HCT116 (cell line): Measurements from ENCODE around the gene TNFRSF1A. TPM values are rescaled to one million over a fixed set of nuclear protein-coding genes. Genes with fewer than 3 reads are reported as not detected.

Experiments used
- ATAC-seq: fragments of 200-7000 bp; cut with Tn5 transposase; 2 replicates; pipeline ENCODE4 v1.9.1; 2020; ENCODE audit warnings: mild to moderate bottlenecking, moderate library complexity
- BruUV-seq: library from RNA; stranded (reverse); fragments of 400-500 nt; replicated peaks from 2 replicates; lab custom pipeline; 2021; lab: Mats Ljungman, UMichigan
- CTCF ChIA-PET: fragments of 300-600 bp; sonication (Branson Sonifier 250); formaldehyde crosslinking; loops from one replicate; lab custom pipeline; 2021; ENCODE audit warnings: antibody characterized with exemption; lab: Charles Lee
- POLR2A ChIA-PET: fragments of 300-600, 350-600 bp; sonication (Branson Sonifier 250); formaldehyde crosslinking; loops from one replicate; lab custom pipeline; 2021; ENCODE audit warnings: antibody characterized with exemption; lab: Charles Lee
- RAD21 ChIA-PET, 2 experiments: fragments of 300-600 bp; sonication (Branson Sonifier 250); formaldehyde crosslinking; loops; one replicate each; lab custom pipeline; 2023; ENCODE audit warnings: low total read pairs in 2 of 2; ENCODE audit not compliant: uncharacterized antibody in 2 of 2, unreplicated experiment in 2 of 2, low non-redundant PET in 1 of 2; lab: Charles Lee
- DNase-seq: peaks from one replicate; pipeline ENCODE4 v3.0.0-alpha.2; 2010; ENCODE audit warnings: low read depth, low spot score
- H2AFZ ChIP-seq: fragments of 200-600 bp; shearing (Covaris generic), sonication (generic); 2 replicates; pipeline ENCODE4 v1.6.1; 2017; ENCODE audit warnings: low read depth, mixed run types, mixed read lengths, antibody characterized with exemption, low read length; ENCODE audit not compliant: poor library complexity, severe bottlenecking
- H3K27ac ChIP-seq: 2 replicates; pipeline ENCODE4 v1.5.1; 2012; ENCODE audit warnings: low read depth, low read length
- H3K27me3 ChIP-seq: fragments of 200-600 bp; sonication (generic); 2 replicates; pipeline ENCODE4 v1.6.1; 2016; ENCODE audit warnings: mixed run types, low read length, mixed read lengths; ENCODE audit not compliant: insufficient read depth
- H3K36me3 ChIP-seq, 2 experiments: fragments of 200-500 bp in 1 of 2; fragments of 200-600 bp in 1 of 2; sonication (Bioruptor generic) in 1 of 2; sonication (generic) in 1 of 2; 2 replicates each; pipeline versions ENCODE4 v1.5.1 to v1.6.1; 2014 to 2016; ENCODE audit warnings: low read length in 2 of 2, inconsistent platforms in 1 of 2, mixed read lengths in 1 of 2, mixed run types in 1 of 2; ENCODE audit not compliant: insufficient read depth in 2 of 2, control insufficient read depth in 1 of 2
- H3K4me1 ChIP-seq, 2 experiments: fragments of 200-600 bp in 1 of 2; sonication (generic) in 1 of 2; 2 replicates each; pipeline versions ENCODE4 v1.5.1 to v1.6.1; 2012 to 2017; ENCODE audit warnings: low read length in 2 of 2, inconsistent platforms in 1 of 2, mild to moderate bottlenecking in 1 of 2, mixed read lengths in 1 of 2, mixed run types in 1 of 2, moderate library complexity in 1 of 2; ENCODE audit not compliant: insufficient read depth in 2 of 2, control insufficient read depth in 1 of 2
- H3K4me2 ChIP-seq: fragments of 200-600 bp; sonication (generic); 2 replicates; pipeline ENCODE4 v1.6.1; 2017; ENCODE audit warnings: mixed run types, low read length, mixed read lengths
- H3K4me3 ChIP-seq, 2 experiments: fragments of 200-600 bp in 1 of 2; sonication (generic) in 1 of 2; replicated peaks in 1 of 2; 2 replicates each; pipeline ENCODE4 v1.5.1; 2011 to 2016; ENCODE audit warnings: low read length in 2 of 2, control low read depth in 1 of 2, low read depth in 1 of 2, mild to moderate bottlenecking in 1 of 2, mixed read lengths in 1 of 2, mixed run types in 1 of 2
- H3K79me2 ChIP-seq: fragments of 200-600 bp; sonication (generic); 2 replicates; pipeline ENCODE4 v1.6.1; 2017; ENCODE audit warnings: mild to moderate bottlenecking, mixed run types, low read length, moderate library complexity, mixed read lengths; ENCODE audit not compliant: insufficient read depth
- H3K9ac ChIP-seq: fragments of 200-600 bp; sonication (generic); 2 replicates; pipeline ENCODE4 v1.6.1; 2016; ENCODE audit warnings: low read length, mixed read lengths
- H3K9me2 ChIP-seq: fragments of 200-600 bp; sonication (generic), shearing (Covaris generic); 2 replicates; pipeline ENCODE4 v1.6.1; 2017; ENCODE audit warnings: mixed run types, mild to moderate bottlenecking, moderate library complexity; ENCODE audit not compliant: insufficient read depth
- H3K9me3 ChIP-seq, 2 experiments: fragments of 200-500 bp in 1 of 2; fragments of 200-600 bp in 1 of 2; sonication (Bioruptor generic) in 1 of 2; sonication (generic) in 1 of 2; 2 replicates each; pipeline ENCODE4 v1.6.1; 2014 to 2017; ENCODE audit warnings: low read length in 2 of 2, mixed read lengths in 2 of 2, inconsistent platforms in 1 of 2, low read depth in 1 of 2, mild to moderate bottlenecking in 1 of 2, mixed run types in 1 of 2, moderate library complexity in 1 of 2; ENCODE audit not compliant: control insufficient read depth in 1 of 2, insufficient read depth in 1 of 2
- H4K20me1 ChIP-seq: fragments of 200-600 bp; sonication (generic), shearing (Covaris generic); 2 replicates; pipeline ENCODE4 v1.6.1; 2017; ENCODE audit warnings: mixed run types, mild to moderate bottlenecking, moderate library complexity; ENCODE audit not compliant: insufficient read depth
- ATF3 ChIP-seq: IDR thresholded peaks from 2 replicates; pipeline ENCODE4 v1.6.1; 2012
- CBX3 ChIP-seq: IDR thresholded peaks from 2 replicates; pipeline ENCODE4 v1.6.1; 2012; ENCODE audit warnings: low read depth
- CEBPB ChIP-seq: IDR thresholded peaks from 2 replicates; pipeline ENCODE4 v1.6.1; 2012; ENCODE audit warnings: low read depth
- ELF1 ChIP-seq: IDR thresholded peaks from 2 replicates; pipeline ENCODE4 v1.6.1; 2012; ENCODE audit warnings: low read depth, borderline replicate concordance
- EZH2 ChIP-seq: fragments of 200-600 bp; sonication (generic); IDR thresholded peaks from 2 replicates; pipeline ENCODE4 v1.6.1; 2017; ENCODE audit warnings: antibody characterized with exemption, mixed run types
- EZH2phosphoT487 ChIP-seq: fragments of 200-600 bp; IDR thresholded peaks from 2 replicates; pipeline ENCODE4 v1.6.1; 2018; ENCODE audit warnings: antibody characterized with exemption, borderline replicate concordance
- POLR2A ChIP-seq: IDR thresholded peaks from 2 replicates; pipeline ENCODE4 v1.7.0; 2011; ENCODE audit warnings: borderline replicate concordance; ENCODE audit not compliant: insufficient read depth, insufficient read length; ENCODE audit errors: extremely low read depth
- POLR2AphosphoS5 ChIP-seq: IDR thresholded peaks from 2 replicates; pipeline ENCODE4 v1.6.1; 2011; ENCODE audit warnings: mild to moderate bottlenecking, low read depth, low read length, moderate library complexity
- RAD21 ChIP-seq: IDR thresholded peaks from 2 replicates; pipeline ENCODE4 v1.6.1; 2012; ENCODE audit warnings: low read depth, mild to moderate bottlenecking
- REST ChIP-seq: IDR thresholded peaks from 2 replicates; pipeline ENCODE4 v1.6.1; 2012; ENCODE audit warnings: low read depth
- SIN3A ChIP-seq: IDR thresholded peaks from 2 replicates; pipeline ENCODE4 v1.6.1; 2012; ENCODE audit warnings: low read depth
- SP1 ChIP-seq: IDR thresholded peaks from 2 replicates; pipeline ENCODE4 v1.6.1; 2012; ENCODE audit warnings: low read depth
- SRF ChIP-seq: IDR thresholded peaks from 2 replicates; pipeline ENCODE4 v1.6.1; 2012; ENCODE audit warnings: low read depth
- TCF7L2 ChIP-seq: IDR thresholded peaks from 2 replicates; pipeline ENCODE4 v1.7.0; 2011; ENCODE audit warnings: borderline replicate concordance, inconsistent platforms; ENCODE audit not compliant: insufficient read depth, insufficient read length; ENCODE audit errors: extremely low read depth
- ZFX ChIP-seq: fragments of 450-650 bp; IDR thresholded peaks from 2 replicates; pipeline ENCODE4 v1.6.1; 2017
- intact Hi-C: fragments of 100-400 bp; cut with micrococcal nuclease; formaldehyde crosslinking; loops from 2 replicates; pipeline ENCODE4 v1.10.0; 2022
- total RNA-seq: library from RNA; stranded (reverse); gene quantifications from one replicate; pipeline ENCODE4 v1.2.1, GENCODE V29; 2021; ENCODE audit not compliant: unreplicated experiment

Gene TNFRSF1A
- total RNA-seq, 1 experiment from 2014 or later: 129 TPM

- Histone ChIP-seq H3K9me2 (no peaks in the 10 kb centered on the region), H3K4me1 (peaks cover 80 to 90% of the 10 kb centered on the region in 2 experiments), H3K27ac (peak overlapping the region; percentile 100), H3K4me2 (peak overlapping the region; percentile 91), H3K79me2 (peaks cover 40% of the 10 kb centered on the region), H4K20me1 (no peaks in the 10 kb centered on the region), H3K9me3 (no peaks in the 10 kb centered on the region), H2AFZ (no peak overlapping the region), H3K27me3 (no peaks in the 10 kb centered on the region), H3K36me3 (no peaks in the 10 kb centered on the region), H3K9ac (peak overlapping the region; percentile 73), H3K4me3 (peak overlapping the region; percentile 54 to 58)
- no peak for ATAC-seq
- TF ChIP-seq POLR2AphosphoS5 (0 out of 2 replicates have a peak, but pooled peaks have one; percentile 18), EZH2 (no peak)
- POLR2A ChIA-PET: interaction anchor here (1.0 to 1.9 kb wide), 5 partner anchors 29 to 96 kb away, joined by 3 to 11 read pairs (median 5); partner anchors contain the start of genes TNFRSF1A and VAMP1
- intact Hi-C loops: no loop called here
- CTCF ChIA-PET: interaction anchor here (1.4 to 2.0 kb wide), 2 partner anchors 38 to 49 kb away, joined by 4 to 5 read pairs; no protein-coding TSS in a partner anchor
- RAD21 ChIA-PET: interaction anchor here in 1 of 2 experiments (1.4 kb wide), 1 partner anchor 49 kb away, joined by 3 read pairs; no protein-coding TSS in a partner anchor
- DNase-seq: no peak
- no TSS peak for BruUV-seq
Observed at GRCh38 chr12:6374786-6375160, 32.9 kb upstream of the TNFRSF1A start.

- no peaks in the 10 kb centered on the region for H3K36me3 ChIP-seq
- POLR2A ChIA-PET: interaction anchor here (1.3 to 1.9 kb wide), 3 partner anchors 28 to 46 kb away, joined by 5 to 11 read pairs (median 6); no protein-coding TSS in a partner anchor
- CTCF ChIA-PET: interaction anchor here (1.4 to 1.5 kb wide), 2 partner anchors 48 to 164 kb away, joined by 3 to 4 read pairs; no protein-coding TSS in a partner anchor
- RAD21 ChIA-PET: interaction anchor here in 1 of 2 experiments (0.6 to 1.4 kb wide), 2 partner anchors 15 to 48 kb away, joined by 3 read pairs; no protein-coding TSS in a partner anchor
- peak overlapping the region; percentile 91 for H3K4me2 ChIP-seq
- no peaks in the 10 kb centered on the region for H3K9me2 ChIP-seq
- H3K9me3 ChIP-seq: no peaks in the 10 kb centered on the region
- no TSS peak for BruUV-seq
- peaks cover 45% of the 10 kb centered on the region for H3K79me2 ChIP-seq
- no peak for ATAC-seq
- H4K20me1 ChIP-seq: no peaks in the 10 kb centered on the region
- H3K4me1 ChIP-seq: peaks cover 81 to 96% of the 10 kb centered on the region in 2 experiments
- peak overlapping the region; percentile 54 to 58 for H3K4me3 ChIP-seq
- H2AFZ ChIP-seq: no peak overlapping the region
- H3K27ac ChIP-seq: peak overlapping the region; percentile 100
- H3K9ac ChIP-seq: peak overlapping the region; percentile 73
- intact Hi-C loops: no loop called here
- no peak for TF ChIP-seq TCF7L2
- no peak for TF ChIP-seq POLR2A
- no peak for TF ChIP-seq SP1
- no peak for TF ChIP-seq CBX3
- no peak for TF ChIP-seq CEBPB
- no peak for TF ChIP-seq SRF
- TF ChIP-seq ATF3: no peak
- no peak for TF ChIP-seq RAD21
- no peak; the same call in 1 of the 2 replicates for TF ChIP-seq POLR2AphosphoS5
- no peak for TF ChIP-seq EZH2
- TF ChIP-seq SIN3A: no peak
- TF ChIP-seq EZH2phosphoT487: no peak
- no peak for TF ChIP-seq ZFX
- TF ChIP-seq ELF1: no peak
- no peak for TF ChIP-seq REST
- DNase-seq: no peak
- H3K27me3 ChIP-seq: no peaks in the 10 kb centered on the region
Observed at GRCh38 chr12:6374028-6374785, 32.3 kb upstream of the TNFRSF1A start.
